Measurements from ENCODE around the gene KLHDC4.

Gene KLHDC4

GRCh38 chr16:87698676-87699199 is 67.0 kb downstream of the KLHDC4 start:
- no peak for DNase-seq (ENCODE audit: low read depth in 2 of 2)

- DNase-seq (ENCODE audit: low read depth in 2 of 2), result no peak
Observed at GRCh38 chr16:87698241-87698640, 67.5 kb downstream of the KLHDC4 start.

GRCh38 chr16:87697792-87698191 is 68.0 kb downstream of the KLHDC4 start:
- DNase-seq (ENCODE audit: low read depth in 2 of 2), result no peak

- DNase-seq (ENCODE audit: low read depth in 2 of 2), result no peak
Observed at GRCh38 chr16:87697256-87697655, 68.5 kb downstream of the KLHDC4 start.

- no peak for DNase-seq (ENCODE audit: low read depth in 2 of 2)
Observed at GRCh38 chr16:87696726-87697125, 69.1 kb downstream of the KLHDC4 start.

GRCh38 chr16:87695534-87695933 is 70.3 kb downstream of the KLHDC4 start:
- no peak for DNase-seq (ENCODE audit: low read depth in 2 of 2)

- no peak for DNase-seq (ENCODE audit: low read depth in 2 of 2)
Observed at GRCh38 chr16:87694441-87695125, 71.2 kb downstream of the KLHDC4 start.

GRCh38 chr16:87693827-87694226 is 72.0 kb downstream of the KLHDC4 start:
- no peak for DNase-seq (ENCODE audit: low read depth in 2 of 2)

GRCh38 chr16:87692756-87693155 is 73.0 kb downstream of the KLHDC4 start:
- no peak for DNase-seq (ENCODE audit: low read depth in 2 of 2)

GRCh38 chr16:87692176-87692575 is 73.6 kb downstream of the KLHDC4 start:
- DNase-seq (ENCODE audit: low read depth in 2 of 2), result no peak

GRCh38 chr16:87691686-87692079 is 74.1 kb downstream of the KLHDC4 start:
- no peak for DNase-seq (ENCODE audit: low read depth in 2 of 2)

GRCh38 chr16:87690911-87691685 is 74.7 kb downstream of the KLHDC4 start:
- DNase-seq (ENCODE audit: low read depth in 2 of 2), result no peak

- DNase-seq (ENCODE audit: low read depth in 2 of 2), result no peak
Observed at GRCh38 chr16:87689956-87690465, 75.8 kb downstream of the KLHDC4 start.

GRCh38 chr16:87688876-87689815 is 76.6 kb downstream of the KLHDC4 start:
- DNase-seq (ENCODE audit: low read depth in 2 of 2), result no peak

GRCh38 chr16:87687998-87688529 is 77.7 kb downstream of the KLHDC4 start:
- DNase-seq (ENCODE audit: low read depth in 2 of 2), result no peak

GRCh38 chr16:87687126-87687910 is 78.5 kb downstream of the KLHDC4 start:
- no peak for DNase-seq (ENCODE audit: low read depth in 2 of 2)

- DNase-seq (ENCODE audit: low read depth in 2 of 2), result no peak
Observed at GRCh38 chr16:87686697-87687096, 79.1 kb downstream of the KLHDC4 start.

- no peak for DNase-seq (ENCODE audit: low read depth in 2 of 2)
Observed at GRCh38 chr16:87685766-87686165, 80.0 kb downstream of the KLHDC4 start.

GRCh38 chr16:87685405-87685755 is 80.4 kb downstream of the KLHDC4 start:
- DNase-seq (ENCODE audit: low read depth in 2 of 2), result no peak

GRCh38 chr16:87684711-87685404 is 80.9 kb downstream of the KLHDC4 start:
- no peak for DNase-seq (ENCODE audit: low read depth in 2 of 2)

Measured in stimulated activated CD4-positive, alpha-beta T cell treated with anti-CD3 and anti-CD28 coated beads, Interleukin-4, amount 100 ng/mL, for 48 hours (primary cell).